HG03135 (cell line): ENCODE results near the gene CREB3L2.
A peak's percentile ranks its signal among the peaks of the same experiment; 100 is the strongest.
"Not testable (repeated sequence)": the region's sequence is repeated elsewhere in the genome, so short reads cannot be mapped to it uniquely, and the experiment has no call there.

ENCODE experiments used
- ATAC-seq: cut with Tn5 transposase; IDR thresholded peaks from one replicate; pipeline ENCODE4 v1.9.1; 2021; ENCODE audit warnings: mild to moderate bottlenecking, moderate library complexity; ENCODE audit not compliant: unreplicated experiment

CREB3L2 gene

GRCh38 chr7:138014201-138014600 lies 12.3 kb upstream of the CREB3L2 start:
- not testable (repeated sequence) for ATAC-seq

GRCh38 chr7:138009350-138009653 lies 7.4 kb upstream of the CREB3L2 start:
- no peak for ATAC-seq

- peak; percentile 52 for ATAC-seq
Measured at GRCh38 chr7:138008588-138009349, 6.9 kb upstream of the CREB3L2 start.

DNA sequence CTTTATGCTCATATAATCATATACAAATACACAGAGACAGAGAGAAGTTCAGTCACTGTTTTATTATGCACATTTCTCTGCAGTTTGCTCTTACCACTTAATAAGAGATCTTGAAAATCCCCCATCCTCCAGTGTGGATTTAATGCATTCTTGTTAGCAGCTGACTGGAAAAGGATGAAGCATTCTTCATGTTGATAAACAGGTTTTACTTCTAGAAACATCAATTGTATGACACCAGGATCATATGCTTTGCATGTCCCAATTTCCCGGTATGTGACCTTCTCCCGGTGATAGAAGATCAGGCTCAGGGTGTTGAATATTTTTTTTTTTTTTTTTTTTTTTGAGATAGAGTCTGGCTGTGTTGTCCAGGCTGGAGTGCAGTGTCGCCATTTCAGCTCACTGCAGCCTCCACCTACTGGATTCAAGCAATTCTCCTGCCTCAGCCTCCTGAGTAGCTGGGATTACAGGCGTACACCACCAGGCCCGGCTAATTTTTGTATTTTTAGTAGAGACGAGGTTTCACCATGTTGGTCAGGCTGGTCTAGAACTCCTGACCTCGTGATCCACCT lies 6.2 kb upstream of the CREB3L2 start:
- no peak for ATAC-seq

DNA sequence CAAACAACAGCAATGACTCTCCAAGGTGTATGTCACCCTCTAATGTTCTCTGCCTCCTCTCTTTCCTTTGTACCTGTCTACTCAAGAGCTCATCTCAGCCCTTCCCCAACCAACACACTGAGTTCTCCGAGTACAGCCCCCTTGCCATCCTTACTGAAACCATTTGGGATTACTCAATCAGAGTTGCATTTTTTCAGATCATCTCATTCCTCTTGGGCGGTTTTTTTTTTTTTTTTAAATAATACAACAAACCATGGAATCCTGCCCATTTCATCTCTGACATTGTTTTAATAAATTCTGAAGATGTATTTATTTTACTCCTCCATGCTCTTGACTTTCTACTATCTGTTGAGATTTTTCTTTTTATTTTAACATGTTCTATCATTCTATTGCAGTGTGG lies 4.2 kb upstream of the CREB3L2 start:
- no peak for ATAC-seq

- no peak for ATAC-seq
Measured at GRCh38 chr7:138004936-138005335, 3.0 kb upstream of the CREB3L2 start.

- no peak for ATAC-seq
Measured at GRCh38 chr7:138004046-138004445, 2.2 kb upstream of the CREB3L2 start.

DNA sequence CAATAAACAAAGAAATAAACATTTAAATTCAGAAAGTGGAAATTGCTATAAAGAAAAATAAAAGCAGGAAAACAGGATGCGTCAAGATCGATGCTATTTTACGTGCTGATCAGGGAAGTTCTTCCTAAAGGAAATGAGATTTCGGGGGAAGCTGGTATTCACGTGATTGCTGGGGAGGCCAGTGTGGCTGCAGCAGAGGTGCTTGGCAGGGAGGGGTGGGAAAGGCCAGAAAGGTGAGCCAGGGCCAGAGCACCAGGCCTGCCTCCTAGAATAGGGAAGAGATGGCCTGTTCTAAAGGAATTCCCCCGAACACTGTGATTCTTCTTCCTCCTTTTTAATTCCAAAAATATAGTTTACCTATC lies 923 bp upstream of the CREB3L2 start:
- no peak for ATAC-seq

GRCh38 chr7:138002096-138002827 lies 376 bp upstream of the CREB3L2 start:
- ATAC-seq, result peak; percentile 96

- no peak for ATAC-seq
Measured at GRCh38 chr7:138000081-138000701, 1.7 kb downstream of the CREB3L2 start.

GRCh38 chr7:137999496-138000080 lies 2.3 kb downstream of the CREB3L2 start:
- no peak for ATAC-seq

- ATAC-seq, result no peak
Measured at GRCh38 chr7:137998250-137998649, 3.6 kb downstream of the CREB3L2 start.

- no peak for ATAC-seq
Measured at GRCh38 chr7:137996871-137997270, 5.0 kb downstream of the CREB3L2 start.

DNA sequence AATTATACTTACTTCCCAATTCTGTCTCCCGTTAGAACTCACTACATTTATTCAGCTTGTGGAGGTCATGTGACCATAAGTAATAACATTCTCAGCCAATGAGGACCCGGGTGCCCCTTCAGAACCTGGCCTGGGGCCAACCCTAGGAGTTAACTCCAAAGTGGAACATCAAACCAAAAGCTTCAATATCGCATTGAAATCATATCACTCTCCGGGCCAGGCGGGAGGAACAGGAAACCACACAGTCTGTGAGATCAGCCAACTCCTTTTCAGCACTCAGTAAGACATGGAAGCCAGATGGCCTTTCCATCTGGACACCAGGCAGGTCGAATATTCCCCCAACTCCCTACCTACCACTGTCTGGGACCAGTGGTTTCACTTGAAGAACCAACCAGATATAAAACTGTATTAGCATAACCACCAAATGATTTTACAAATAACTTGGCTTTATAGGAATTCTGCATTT lies 5.5 kb downstream of the CREB3L2 start:
- ATAC-seq, result no peak

- no peak for ATAC-seq
Measured at GRCh38 chr7:137994216-137994615, 7.7 kb downstream of the CREB3L2 start.

GRCh38 chr7:137993395-137993743 lies 8.5 kb downstream of the CREB3L2 start:
- no peak for ATAC-seq

- ATAC-seq, result peak; percentile 57
Measured at GRCh38 chr7:137992550-137993394, 9.1 kb downstream of the CREB3L2 start.

DNA sequence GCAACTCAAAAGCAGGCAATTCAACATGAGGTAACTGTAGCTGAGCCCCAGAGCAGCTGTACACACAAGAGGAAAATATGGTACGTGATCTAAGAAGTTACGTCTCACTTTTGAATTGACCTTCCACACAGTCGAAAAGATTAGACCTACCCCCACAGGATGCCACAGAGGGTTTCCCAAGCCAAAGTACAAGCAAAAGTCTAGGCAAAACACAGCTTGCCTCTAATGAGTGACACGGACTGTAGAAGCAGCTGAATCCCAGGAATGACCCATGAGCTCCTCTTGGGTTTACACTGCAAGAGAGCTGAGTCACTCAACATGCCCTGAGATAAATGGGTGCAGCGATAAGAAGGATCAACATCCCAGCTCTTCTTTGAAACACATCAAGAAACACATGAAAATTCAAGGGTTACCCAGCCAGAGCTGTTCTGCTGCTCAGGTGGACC lies 9.8 kb downstream of the CREB3L2 start:
- ATAC-seq, result no peak

- ATAC-seq, result no peak
Measured at GRCh38 chr7:137990251-137990941, 11.5 kb downstream of the CREB3L2 start.

DNA sequence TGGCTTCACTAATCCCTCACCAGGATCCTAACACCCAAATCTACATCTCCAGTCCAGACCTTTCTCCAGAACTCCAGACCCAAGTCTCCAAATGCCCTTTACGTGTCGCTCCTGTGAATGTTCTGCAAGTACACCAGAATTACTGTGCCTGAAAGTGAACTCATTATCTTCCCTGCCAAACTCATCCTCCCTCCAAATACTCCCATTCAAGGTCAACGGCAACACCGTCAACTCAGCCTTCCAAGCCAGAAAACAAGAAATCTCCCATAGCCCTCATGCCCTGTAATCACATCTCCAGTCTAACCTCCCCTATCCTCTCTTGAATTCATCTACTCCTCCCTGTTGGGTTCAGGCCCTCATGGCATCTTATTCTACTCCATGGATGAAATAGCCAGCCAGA lies 12.3 kb downstream of the CREB3L2 start:
- ATAC-seq, result no peak
